ENCODE data around the gene RTP5. TPM values are rescaled to one million over a fixed set of nuclear protein-coding genes. Genes with fewer than 3 reads are reported as not detected.

The RTP5 gene
- total and polyA plus RNA-seq, 2 of the 8 experiments (the other 6 are each of a cell fraction or from before 2014, with no cell fraction given): not detected

- TF ChIP-seq SP4 (IDR thresholded peaks at IDR 0.05; ENCODE audit: low read length) (no peak), HDAC6 (IDR thresholded peaks at IDR 0.05; ENCODE audit: low read depth, low read length) (no peak)
Measured at GRCh38 chr2:241894681-241895426, 25.3 kb downstream of the RTP5 start (continued).
